ENCODE measurements around the gene ELMO1. TPM values are rescaled to one million over a fixed set of nuclear protein-coding genes. Genes with fewer than 3 reads are reported as not detected.

Gene ELMO1
- total RNA-seq, 1 donor from 2014 or later, result 60.1 TPM

DNA sequence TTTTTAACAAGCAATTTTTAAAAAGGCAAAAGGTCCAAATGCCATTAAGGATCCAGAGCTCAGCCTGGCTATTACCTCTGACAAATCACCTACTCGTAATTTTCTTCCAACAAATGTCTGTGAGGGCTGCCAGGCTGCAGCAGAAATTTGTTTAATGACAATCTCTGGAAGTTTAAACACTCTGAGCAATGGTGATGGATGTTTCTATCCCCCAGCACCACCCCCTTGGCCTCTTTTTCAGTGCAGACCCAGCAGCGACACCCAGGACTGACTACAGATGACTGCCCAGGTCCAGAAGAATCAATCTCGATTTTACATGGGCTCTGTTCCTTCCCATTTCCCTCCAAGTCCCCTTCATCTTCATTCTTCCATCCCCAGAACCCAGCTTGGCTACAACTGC, 523.0 kb downstream of the ELMO1 start:
- DNase-seq (no peak), ATAC-seq (no peak)
- TF ChIP-seq CTCF (IDR thresholded peaks at IDR 0.05), result no peak
- H3K27me3 ChIP-seq (ENCODE audit: low read depth), result no peaks in the 10 kb centered on the region
- no peaks in the 10 kb centered on the region for H3K36me3 ChIP-seq
- H3K4me3 ChIP-seq, result no peak overlapping the region
- no peaks in the 10 kb centered on the region for H3K9me3 ChIP-seq
- intact Hi-C loops (cut with DNase I), result no loop called here
- H3K4me1 ChIP-seq, result peaks cover 14% of the 10 kb centered on the region
- no peak overlapping the region for H3K27ac ChIP-seq

DNA sequence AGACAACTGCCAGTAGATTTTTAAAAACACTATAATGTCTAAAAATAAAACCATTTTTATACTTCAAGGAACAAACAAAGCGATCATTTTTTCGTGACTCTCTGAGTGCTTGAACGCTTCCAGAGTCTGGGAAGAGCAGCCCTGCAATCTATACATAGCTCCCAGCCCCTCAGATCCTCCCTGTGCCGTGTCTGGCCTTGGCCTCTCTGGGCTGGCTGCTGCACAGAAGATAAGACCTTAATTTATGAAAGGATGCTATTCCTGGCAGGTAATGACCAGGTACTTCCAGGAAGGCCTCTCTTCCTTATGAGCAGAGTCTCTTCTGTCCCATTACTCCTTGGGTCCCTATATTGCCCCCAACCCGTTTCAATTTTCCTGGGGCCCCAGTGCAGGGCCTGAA, 523.5 kb downstream of the ELMO1 start:
- intact Hi-C loops (cut with DNase I), result no loop called here

GRCh38 chr7:36923943-36924436, 524.7 kb downstream of the ELMO1 start:
- Histone ChIP-seq H3K4me1 (peaks cover 14% of the 10 kb centered on the region), H3K4me3 (no peak overlapping the region), H3K9me3 (no peaks in the 10 kb centered on the region), H3K27ac (no peak overlapping the region), H3K36me3 (no peaks in the 10 kb centered on the region), H3K27me3 (ENCODE audit: low read depth) (no peaks in the 10 kb centered on the region)
- DNase-seq (no peak), ATAC-seq (peak; percentile 81 to 85)
- intact Hi-C loops (cut with DNase I), result no loop called here
- TF ChIP-seq CTCF (IDR thresholded peaks at IDR 0.05), result no peak

More for the DNA sequence above, 523.5 kb downstream of the ELMO1 start:
- DNase-seq (no peak), ATAC-seq (no peak)
- Histone ChIP-seq H3K4me1 (peaks cover 14% of the 10 kb centered on the region), H3K9me3 (no peaks in the 10 kb centered on the region), H3K4me3 (no peak overlapping the region), H3K27ac (no peak overlapping the region), H3K27me3 (ENCODE audit: low read depth) (no peaks in the 10 kb centered on the region), H3K36me3 (no peaks in the 10 kb centered on the region)
- no peak for TF ChIP-seq CTCF (IDR thresholded peaks at IDR 0.05)

GRCh38 chr7:36923185-36923584, 525.5 kb downstream of the ELMO1 start:
- intact Hi-C loops (cut with DNase I), result no loop called here
- Histone ChIP-seq H3K27ac (no peak overlapping the region), H3K9me3 (no peaks in the 10 kb centered on the region), H3K4me1 (peaks cover 14% of the 10 kb centered on the region), H3K36me3 (no peaks in the 10 kb centered on the region), H3K27me3 (ENCODE audit: low read depth) (no peaks in the 10 kb centered on the region), H3K4me3 (no peak overlapping the region)
- no peak for TF ChIP-seq CTCF (IDR thresholded peaks at IDR 0.05)
- DNase-seq (no peak), ATAC-seq (no peak)

GRCh38 chr7:36920433-36920832, 528.2 kb downstream of the ELMO1 start:
- ATAC-seq (no peak), DNase-seq (no peak)
- intact Hi-C loops (cut with DNase I), result no loop called here
- Histone ChIP-seq H3K4me3 (no peak overlapping the region), H3K4me1 (peaks cover 14% of the 10 kb centered on the region), H3K27ac (no peak overlapping the region), H3K9me3 (no peaks in the 10 kb centered on the region), H3K27me3 (ENCODE audit: low read depth) (no peaks in the 10 kb centered on the region), H3K36me3 (no peaks in the 10 kb centered on the region)
- no peak for TF ChIP-seq CTCF (IDR thresholded peaks at IDR 0.05)

DNA sequence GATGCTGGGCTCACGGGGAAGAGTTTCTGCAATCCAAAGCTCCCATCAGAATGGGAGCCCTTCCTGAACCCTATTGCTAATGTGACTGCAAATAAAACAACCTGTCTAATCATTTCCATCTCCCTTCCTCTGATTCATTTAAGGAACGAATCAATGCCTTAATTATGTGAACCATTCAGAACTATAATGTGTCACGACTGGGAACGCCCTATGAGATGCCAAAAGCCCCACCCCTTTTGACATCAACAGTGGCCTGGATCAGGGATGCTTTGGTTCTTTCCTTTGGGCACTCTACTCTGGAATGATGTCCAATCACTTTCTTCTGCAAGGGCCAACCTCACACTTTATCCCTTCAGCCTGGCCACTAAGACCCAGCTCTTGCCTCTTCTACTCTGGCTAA, 528.9 kb downstream of the ELMO1 start:
- Histone ChIP-seq H3K27me3 (ENCODE audit: low read depth) (no peaks in the 10 kb centered on the region), H3K4me3 (no peak overlapping the region), H3K9me3 (no peaks in the 10 kb centered on the region), H3K36me3 (no peaks in the 10 kb centered on the region), H3K27ac (no peak overlapping the region), H3K4me1 (peaks cover 14% of the 10 kb centered on the region)
- no peak for TF ChIP-seq CTCF (IDR thresholded peaks at IDR 0.05)
- DNase-seq, result no peak
- no peak for ATAC-seq
- intact Hi-C loops (cut with DNase I), result no loop called here

All from lower lobe of right lung (tissue), 2 donors.